BLaER1 treated with 17β-estradiol and CSF1 and Interleukin-3, amounts not matched to agents 10 nM and 100 nM (cell line): ENCODE measurements around the gene ASH1L.

Source experiments
- H3K27ac ChIP-seq, 11 experiments: shearing (Covaris generic); formaldehyde crosslinking; 2 replicates each; pipeline ENCODE4 v1.8.1; 2022
- H3K27me3 ChIP-seq, 11 experiments: shearing (Covaris generic); formaldehyde crosslinking; 2 replicates each; pipeline ENCODE4 v1.8.1; 2022
- H3K36me3 ChIP-seq, 11 experiments: shearing (Covaris generic); formaldehyde crosslinking; 2 replicates each; pipeline ENCODE4 v1.8.1; 2022
- H3K4me1 ChIP-seq, 10 experiments: shearing (Covaris generic); formaldehyde crosslinking; 2 replicates each; pipeline ENCODE4 v1.8.1; 2022
- H3K4me2 ChIP-seq, 11 experiments: shearing (Covaris generic); formaldehyde crosslinking; 2 replicates each; pipeline ENCODE4 v1.8.1; 2022
- H3K4me3 ChIP-seq, 10 experiments: shearing (Covaris generic); formaldehyde crosslinking; 2 replicates each; pipeline ENCODE4 v1.8.1; 2022
- H3K9ac ChIP-seq, 11 experiments: shearing (Covaris generic); formaldehyde crosslinking; 2 replicates each; pipeline ENCODE4 v1.8.1; 2022
- H3K9me3 ChIP-seq, 11 experiments: shearing (Covaris generic); formaldehyde crosslinking; replicated peaks in 1 of 11; 2 replicates each; pipeline ENCODE4 v1.8.1; 2022
- H4K20me1 ChIP-seq, 11 experiments: shearing (Covaris generic); formaldehyde crosslinking; 2 replicates each; pipeline ENCODE4 v1.8.1; 2022
- Cebpa-rat ChIP-seq, 11 experiments: shearing (Covaris generic); IDR thresholded peaks; 2 replicates each; pipeline ENCODE4 v1.8.1; 2022

The ASH1L gene

DNA sequence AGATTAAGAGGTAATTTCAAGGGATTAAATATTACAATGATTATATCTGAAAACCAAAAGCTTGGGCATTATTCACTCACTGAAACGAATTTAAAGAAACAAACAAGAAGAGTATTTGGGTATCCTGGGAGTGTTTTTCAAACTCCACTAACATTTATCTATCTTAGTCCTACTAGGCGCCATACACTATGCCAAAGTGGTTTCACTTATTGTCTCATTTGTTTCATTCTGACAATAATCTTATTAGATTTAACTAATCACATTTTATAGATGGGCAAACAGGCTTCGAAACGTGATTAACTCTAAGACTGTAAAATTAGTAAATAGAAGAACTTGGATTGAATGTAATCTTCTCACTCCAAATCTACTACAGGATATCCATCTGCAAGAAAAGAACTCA is 25.4 kb downstream of the ASH1L start:
- no peak for TF ChIP-seq Cebpa-rat (IDR thresholded peaks at IDR 0.05)
- Histone ChIP-seq H4K20me1 (peaks cover 61 to 100% (median 93%) of the 10 kb centered on the region in 11 experiments; a peak in 21 of 22 replicates), H3K36me3 (peaks cover 9 to 30% (median 19%) of the 10 kb centered on the region in 11 experiments; a peak in 18 of 22 replicates), H3K4me1 (peaks cover 19 to 56% (median 27%) of the 10 kb centered on the region in 10 experiments), H3K27ac (peak overlapping the region in 2 of 11 experiments; percentile 39 to 44; a peak in 4 of 22 replicates), H3K9ac (peak overlapping the region in 2 of 11 experiments; percentile 28 to 40; a peak in 1 of 22 replicates), H3K4me3 (no peak overlapping the region), H3K9me3 (peaks cover 0 to 9% (median 0%) of the 10 kb centered on the region in 11 experiments; a peak in 5 of 22 replicates), H3K27me3 (no peaks in the 10 kb centered on the region), H3K4me2 (peak overlapping the region in 8 of 11 experiments; percentile 22 to 64 (median 56); a peak in 9 of 22 replicates)

DNA sequence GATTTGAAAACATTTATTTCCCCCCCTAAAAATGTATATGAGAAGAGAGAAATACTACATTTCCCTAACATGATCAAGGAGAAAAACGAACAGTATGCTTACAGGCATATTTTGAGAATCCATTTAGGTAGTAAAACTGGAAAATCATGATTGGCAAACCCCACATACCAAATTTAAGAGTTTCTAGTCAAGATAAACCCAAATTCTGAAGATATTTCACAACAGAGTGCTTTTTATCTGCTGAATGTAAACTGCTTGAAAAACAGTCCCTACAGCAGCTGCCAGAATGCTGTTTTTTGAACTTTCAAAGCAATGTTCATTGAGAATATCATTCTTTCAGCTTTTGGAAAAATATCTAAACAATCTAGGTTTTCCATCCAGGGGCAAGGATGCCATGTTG is 31.0 kb downstream of the ASH1L start:
- Histone ChIP-seq H4K20me1 (peaks cover 41 to 100% (median 93%) of the 10 kb centered on the region in 11 experiments; a peak in 21 of 22 replicates), H3K4me2 (no peak overlapping the region), H3K27ac (no peak overlapping the region; a peak in 1 of 22 replicates), H3K9me3 (peaks cover 0 to 9% (median 0%) of the 10 kb centered on the region in 11 experiments; a peak in 5 of 22 replicates), H3K36me3 (peaks cover 9 to 41% (median 18%) of the 10 kb centered on the region in 11 experiments; a peak in 20 of 22 replicates), H3K27me3 (no peaks in the 10 kb centered on the region), H3K9ac (no peak overlapping the region), H3K4me1 (peaks cover 35 to 62% (median 45%) of the 10 kb centered on the region in 10 experiments), H3K4me3 (no peak overlapping the region)
- no peak for TF ChIP-seq Cebpa-rat (IDR thresholded peaks at IDR 0.05)

DNA sequence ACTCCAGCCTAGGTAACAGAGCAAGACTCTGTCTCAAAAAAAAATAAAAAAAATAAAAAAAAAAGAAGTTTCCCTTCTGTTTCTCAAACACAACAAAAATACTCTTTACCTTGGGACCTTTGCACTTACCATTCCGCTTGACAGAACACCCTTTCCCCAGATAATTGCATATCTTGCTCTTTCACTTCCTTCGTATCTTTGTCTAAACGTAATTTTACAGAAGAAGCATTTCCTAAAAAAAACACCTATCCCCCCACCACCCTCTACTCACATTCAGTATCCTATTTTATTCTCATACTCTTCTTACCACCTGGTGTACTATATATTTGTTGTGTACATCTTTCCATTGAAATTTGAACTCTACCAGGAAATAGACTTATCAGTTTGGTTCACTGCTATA is 32.7 kb downstream of the ASH1L start:
- H4K20me1 ChIP-seq: peaks cover 44 to 100% (median 92%) of the 10 kb centered on the region in 11 experiments; a peak in 19 of 22 replicates

DNA sequence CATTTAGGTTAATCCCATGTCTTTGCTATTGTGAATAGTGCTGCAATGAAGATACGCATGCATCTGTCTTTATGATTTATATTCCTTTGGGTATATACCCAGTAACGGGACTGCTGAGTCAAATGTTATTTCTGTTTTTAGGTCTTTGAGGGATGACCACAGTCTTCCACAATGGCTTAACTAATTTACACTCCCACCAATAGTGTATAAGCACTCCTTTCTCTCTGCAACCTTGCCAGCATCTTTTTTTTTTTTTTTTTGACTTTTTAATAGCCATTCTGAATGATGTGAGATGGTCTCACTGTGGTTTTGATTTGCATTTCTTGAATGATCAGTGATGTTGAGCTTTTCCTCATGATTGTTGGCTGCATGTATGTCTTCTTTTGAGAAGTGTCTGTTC is 33.5 kb downstream of the ASH1L start:
- H3K4me1 ChIP-seq: peaks cover 24 to 57% (median 36%) of the 10 kb centered on the region in 10 experiments
- peak overlapping the region in 2 of 11 experiments; percentile 26 to 47; a peak in 3 of 22 replicates for H3K9ac ChIP-seq
- peak overlapping the region; percentile 53 to 79 (median 68) for H3K4me2 ChIP-seq

More for the DNA sequence above, 32.7 kb downstream of the ASH1L start:
- H3K9ac ChIP-seq: peak overlapping the region in 3 of 11 experiments; percentile 0 to 47 (median 26); a peak in 3 of 22 replicates
- peaks cover 9 to 43% (median 17%) of the 10 kb centered on the region in 11 experiments; a peak in 20 of 22 replicates for H3K36me3 ChIP-seq
- no peak overlapping the region for H3K4me3 ChIP-seq
- peak overlapping the region in 10 of 11 experiments; percentile 7 to 51 (median 33); a peak in 10 of 22 replicates for H3K27ac ChIP-seq
- H3K27me3 ChIP-seq: no peaks in the 10 kb centered on the region
- no peak for TF ChIP-seq Cebpa-rat (IDR thresholded peaks at IDR 0.05)
- H3K4me2 ChIP-seq: peak overlapping the region; percentile 53 to 79 (median 68)
- H3K9me3 ChIP-seq: peaks cover 0 to 9% (median 0%) of the 10 kb centered on the region in 11 experiments; a peak in 5 of 22 replicates
- peaks cover 24 to 53% (median 33%) of the 10 kb centered on the region in 10 experiments for H3K4me1 ChIP-seq

DNA sequence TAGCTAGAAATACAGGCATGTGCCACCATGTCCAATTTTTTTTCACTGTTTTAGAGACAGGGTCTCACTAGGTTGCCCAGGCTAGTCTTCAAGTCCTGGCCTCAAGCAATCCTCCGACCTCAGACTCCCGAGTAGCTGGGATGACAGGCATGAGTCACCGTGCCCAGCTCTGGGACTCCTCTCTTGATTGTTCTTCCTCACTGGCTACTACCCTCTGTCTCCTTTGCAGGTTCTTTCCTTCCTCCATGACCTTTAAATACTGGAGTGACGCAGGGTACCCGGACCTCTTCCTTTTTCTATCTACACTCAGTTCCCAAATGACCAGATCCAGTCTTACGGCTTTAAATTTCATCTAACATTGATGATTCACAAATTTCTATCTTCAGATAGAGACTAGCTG is 34.9 kb downstream of the ASH1L start:
- H3K36me3 ChIP-seq: peaks cover 0 to 37% (median 7%) of the 10 kb centered on the region in 11 experiments; a peak in 10 of 22 replicates
- H3K9ac ChIP-seq: no peak overlapping the region
- peaks cover 57 to 100% (median 94%) of the 10 kb centered on the region in 11 experiments; a peak in 21 of 22 replicates for H4K20me1 ChIP-seq
- no peaks in the 10 kb centered on the region for H3K27me3 ChIP-seq
- TF ChIP-seq Cebpa-rat (IDR thresholded peaks at IDR 0.05): no peak
- 0 out of 22 replicates have a peak overlapping the region, but pooled peaks of 1 of the 11 experiments have one; percentile 7 for H3K27ac ChIP-seq
- peak overlapping the region in 4 of 11 experiments; percentile 7 to 79 (median 42); a peak in 5 of 22 replicates for H3K4me2 ChIP-seq
- no peak overlapping the region for H3K4me3 ChIP-seq
- peaks cover 27 to 57% (median 36%) of the 10 kb centered on the region in 10 experiments for H3K4me1 ChIP-seq
- H3K9me3 ChIP-seq: no peaks in the 10 kb centered on the region

More for the DNA sequence above, 33.5 kb downstream of the ASH1L start:
- peaks cover 0 to 9% (median 0%) of the 10 kb centered on the region in 11 experiments; a peak in 4 of 22 replicates for H3K9me3 ChIP-seq
- no peak overlapping the region for H3K4me3 ChIP-seq
- peaks cover 9 to 42% (median 14%) of the 10 kb centered on the region in 11 experiments; a peak in 20 of 22 replicates for H3K36me3 ChIP-seq
- H3K27ac ChIP-seq: peak overlapping the region in 8 of 11 experiments; percentile 7 to 51 (median 36); a peak in 9 of 22 replicates
- TF ChIP-seq Cebpa-rat (IDR thresholded peaks at IDR 0.05): no peak
- H3K27me3 ChIP-seq: no peaks in the 10 kb centered on the region
- H4K20me1 ChIP-seq: peaks cover 47 to 100% (median 92%) of the 10 kb centered on the region in 11 experiments; a peak in 21 of 22 replicates

DNA sequence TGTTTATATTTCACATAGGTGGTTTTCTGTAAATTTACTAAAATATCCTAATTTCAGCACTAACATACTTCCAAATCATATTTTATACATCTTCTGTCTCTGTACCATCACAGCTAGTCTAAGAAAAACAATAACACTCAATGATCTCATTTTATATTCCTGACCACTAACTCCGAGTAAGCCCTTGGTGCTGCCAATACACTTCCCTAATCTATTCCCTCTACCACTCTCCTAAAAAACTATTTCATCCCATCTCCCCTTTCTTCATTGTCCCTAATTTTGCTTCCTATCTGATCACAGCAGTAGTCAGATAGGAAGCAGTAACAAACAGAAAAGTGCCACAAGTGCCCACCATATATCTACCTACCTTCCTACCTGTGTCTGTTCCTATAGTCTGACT is 36.2 kb downstream of the ASH1L start:
- Histone ChIP-seq H3K4me2 (peak overlapping the region in 2 of 11 experiments; percentile 74 to 79; a peak in 2 of 22 replicates), H3K4me1 (peaks cover 27 to 53% (median 36%) of the 10 kb centered on the region in 10 experiments), H3K27ac (no peak overlapping the region), H3K36me3 (peaks cover 2 to 39% (median 11%) of the 10 kb centered on the region in 11 experiments; a peak in 21 of 22 replicates), H3K9me3 (no peaks in the 10 kb centered on the region), H3K9ac (no peak overlapping the region), H3K27me3 (no peaks in the 10 kb centered on the region), H3K4me3 (no peak overlapping the region), H4K20me1 (peaks cover 60 to 100% (median 96%) of the 10 kb centered on the region in 11 experiments; a peak in 21 of 22 replicates)
- no peak for TF ChIP-seq Cebpa-rat (IDR thresholded peaks at IDR 0.05)

DNA sequence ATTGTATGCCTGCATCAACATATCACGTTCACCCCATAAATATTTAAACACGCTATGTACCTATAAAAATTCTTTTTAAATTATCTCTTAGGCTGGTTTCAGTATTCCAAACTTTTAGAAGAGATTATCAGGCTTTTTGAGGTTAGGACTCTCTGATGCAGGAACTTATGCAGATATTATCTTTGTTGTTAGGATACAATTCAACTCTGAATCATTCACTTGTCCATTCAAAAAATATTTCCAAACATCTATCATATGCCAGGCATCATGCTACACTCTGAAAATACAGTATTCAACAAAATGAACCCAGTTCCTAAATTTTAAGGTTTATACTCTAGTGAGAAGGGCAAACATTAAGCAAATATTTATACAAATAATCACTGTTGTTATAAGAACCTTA is 40.5 kb downstream of the ASH1L start:
- Histone ChIP-seq H3K36me3 (peaks cover 31 to 61% (median 42%) of the 10 kb centered on the region in 11 experiments), H3K4me3 (no peak overlapping the region), H3K4me1 (peaks cover 10 to 31% (median 15%) of the 10 kb centered on the region in 10 experiments; a peak in 14 of 20 replicates), H3K9ac (no peak overlapping the region), H3K27ac (no peak overlapping the region), H3K27me3 (no peaks in the 10 kb centered on the region), H4K20me1 (peaks cover 38 to 85% (median 68%) of the 10 kb centered on the region in 11 experiments; a peak in 19 of 22 replicates), H3K9me3 (peaks cover 0 to 6% (median 0%) of the 10 kb centered on the region in 11 experiments; a peak in 1 of 22 replicates), H3K4me2 (no peak overlapping the region)
- no peak for TF ChIP-seq Cebpa-rat (IDR thresholded peaks at IDR 0.05)

DNA sequence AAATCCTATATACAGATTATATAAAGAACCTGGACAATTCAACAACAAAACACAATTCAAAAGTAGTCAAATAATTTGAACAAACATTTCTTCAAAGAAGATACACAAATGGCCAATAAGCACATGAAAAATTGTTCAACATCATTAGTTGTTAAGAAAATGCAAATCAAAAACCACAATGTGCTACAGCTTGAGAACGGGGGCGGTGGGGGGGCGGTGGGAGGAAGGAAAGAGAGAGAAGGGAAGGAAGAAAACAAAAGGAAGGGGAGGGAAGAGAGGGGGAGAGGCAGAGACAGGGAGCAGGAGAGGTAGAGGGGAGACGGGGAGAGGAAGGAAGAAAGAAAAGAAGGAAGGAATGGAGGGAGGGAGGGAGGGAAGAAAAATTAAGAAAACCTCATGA is 44.1 kb downstream of the ASH1L start:
- H3K9me3 ChIP-seq: peaks cover 0 to 6% (median 0%) of the 10 kb centered on the region in 11 experiments; a peak in 1 of 22 replicates
- H3K9ac ChIP-seq: no peak overlapping the region
- H3K27ac ChIP-seq: no peak overlapping the region
- H3K4me2 ChIP-seq: peak overlapping the region in 3 of 11 experiments; percentile 14 to 62 (median 57); a peak in 3 of 22 replicates
- H4K20me1 ChIP-seq: peaks cover 24 to 84% (median 67%) of the 10 kb centered on the region in 11 experiments; a peak in 21 of 22 replicates
- peaks cover 4 to 25% (median 11%) of the 10 kb centered on the region in 10 experiments; a peak in 12 of 20 replicates for H3K4me1 ChIP-seq
- TF ChIP-seq Cebpa-rat (IDR thresholded peaks at IDR 0.05): no peak
- no peak overlapping the region for H3K4me3 ChIP-seq
- no peaks in the 10 kb centered on the region for H3K27me3 ChIP-seq
- H3K36me3 ChIP-seq: peaks cover 47 to 77% (median 63%) of the 10 kb centered on the region in 11 experiments
